Hepatocyte (in vitro differentiated cells): ENCODE results near the gene RBX1. TPM values are rescaled to one million over a fixed set of nuclear protein-coding genes. Genes with fewer than 3 reads are reported as not detected.

Experiments
- DNase-seq: peaks from one replicate; pipeline ENCODE4 v3.0.0-alpha.2; 2016; ENCODE audit warnings: low spot score
- H2AFZ ChIP-seq: fragments of 200-600 bp; sonication (generic); 2 replicates; pipeline ENCODE4 v1.6.0; 2016; ENCODE audit warnings: antibody characterized with exemption, mild to moderate bottlenecking
- H3K27ac ChIP-seq: fragments of 200-600 bp; sonication (generic); 2 replicates; pipeline ENCODE4 v1.5.1; 2016; ENCODE audit warnings: mild to moderate bottlenecking
- H3K27me3 ChIP-seq: fragments of 200-600 bp; sonication (generic); 2 replicates; pipeline ENCODE4 v1.6.1; 2016
- H3K36me3 ChIP-seq: fragments of 200-600 bp; sonication (generic); replicated peaks from 2 replicates; pipeline ENCODE4 v1.5.1; 2016; ENCODE audit warnings: low read depth; ENCODE audit not compliant: insufficient read depth
- H3K4me1 ChIP-seq: fragments of 200-600 bp; sonication (generic); 2 replicates; pipeline ENCODE4 v1.5.1; 2016; ENCODE audit warnings: mild to moderate bottlenecking, moderate library complexity; ENCODE audit not compliant: insufficient read depth
- H3K4me2 ChIP-seq: fragments of 200-600 bp; sonication (generic); 2 replicates; pipeline ENCODE4 v1.6.0; 2016
- H3K4me3 ChIP-seq: fragments of 200-600 bp; sonication (generic); 2 replicates; pipeline ENCODE4 v1.5.1; 2016; ENCODE audit warnings: mild to moderate bottlenecking
- H3K79me2 ChIP-seq: fragments of 200-600 bp; sonication (generic); 2 replicates; pipeline ENCODE4 v1.6.0; 2017; ENCODE audit warnings: mild to moderate bottlenecking
- H3K9me2 ChIP-seq: fragments of 200-600 bp; sonication (generic); replicated peaks from 2 replicates; pipeline ENCODE4 v1.6.0; 2017; ENCODE audit warnings: mild to moderate bottlenecking; ENCODE audit not compliant: insufficient read depth
- H3K9me3 ChIP-seq: fragments of 200-600 bp; sonication (generic); 2 replicates; pipeline ENCODE4 v1.5.1; 2016; ENCODE audit warnings: low read depth, mild to moderate bottlenecking
- H4K20me1 ChIP-seq: fragments of 200-600 bp; sonication (generic); 2 replicates; pipeline ENCODE4 v1.6.0; 2016; ENCODE audit warnings: mild to moderate bottlenecking; ENCODE audit not compliant: insufficient read depth, poor library complexity, severe bottlenecking
- EZH2 ChIP-seq: fragments of 200-600 bp; sonication (generic); IDR thresholded peaks from 2 replicates; pipeline ENCODE4 v1.6.1; 2016; ENCODE audit warnings: antibody characterized with exemption, mild to moderate bottlenecking, borderline replicate concordance
- EZH2phosphoT487 ChIP-seq: fragments of 200-600 bp; sonication (generic); IDR thresholded peaks from one replicate; pipeline ENCODE4 v1.6.1; 2018; ENCODE audit warnings: antibody characterized with exemption, mild to moderate bottlenecking, low read depth, moderate library complexity; ENCODE audit not compliant: unreplicated experiment, severe bottlenecking
- WGBS: methylation state at CpG from one replicate; pipeline ENCODE4 v1.1.6; 2016; ENCODE audit warnings: low lambda C conversion rate; ENCODE audit errors: missing lambda C conversion rate; 5-methylcytosine and 5-hydroxymethylcytosine counted together
- polyA plus RNA-seq: library from polyadenylated mRNA; unstranded; fragments of >200 nt; fragmentation: Nextera tagmentation; extraction: Ambion mirVana; gene quantifications from 2 replicates; pipeline ENCODE4 v1.2.1, GENCODE V29; 2016
- total RNA-seq: library from RNA; depleted of rRNA; stranded (reverse); fragments of >200 nt; gene quantifications from 2 replicates; pipeline ENCODE4 v1.2.3, GENCODE V29; 2014
- TF ChIP-seq, protein P1 (sequence below): fragments of 200-600 bp; sonication (generic); IDR thresholded peaks from 2 replicates; pipeline ENCODE4 v1.5.1; 2016; ENCODE audit warnings: antibody characterized with exemption, mild to moderate bottlenecking; ENCODE audit not compliant: poor library complexity

Gene RBX1
- total and polyA plus RNA-seq, 2 experiments from 2014 or later, result 63.2 to 191 TPM

DNA sequence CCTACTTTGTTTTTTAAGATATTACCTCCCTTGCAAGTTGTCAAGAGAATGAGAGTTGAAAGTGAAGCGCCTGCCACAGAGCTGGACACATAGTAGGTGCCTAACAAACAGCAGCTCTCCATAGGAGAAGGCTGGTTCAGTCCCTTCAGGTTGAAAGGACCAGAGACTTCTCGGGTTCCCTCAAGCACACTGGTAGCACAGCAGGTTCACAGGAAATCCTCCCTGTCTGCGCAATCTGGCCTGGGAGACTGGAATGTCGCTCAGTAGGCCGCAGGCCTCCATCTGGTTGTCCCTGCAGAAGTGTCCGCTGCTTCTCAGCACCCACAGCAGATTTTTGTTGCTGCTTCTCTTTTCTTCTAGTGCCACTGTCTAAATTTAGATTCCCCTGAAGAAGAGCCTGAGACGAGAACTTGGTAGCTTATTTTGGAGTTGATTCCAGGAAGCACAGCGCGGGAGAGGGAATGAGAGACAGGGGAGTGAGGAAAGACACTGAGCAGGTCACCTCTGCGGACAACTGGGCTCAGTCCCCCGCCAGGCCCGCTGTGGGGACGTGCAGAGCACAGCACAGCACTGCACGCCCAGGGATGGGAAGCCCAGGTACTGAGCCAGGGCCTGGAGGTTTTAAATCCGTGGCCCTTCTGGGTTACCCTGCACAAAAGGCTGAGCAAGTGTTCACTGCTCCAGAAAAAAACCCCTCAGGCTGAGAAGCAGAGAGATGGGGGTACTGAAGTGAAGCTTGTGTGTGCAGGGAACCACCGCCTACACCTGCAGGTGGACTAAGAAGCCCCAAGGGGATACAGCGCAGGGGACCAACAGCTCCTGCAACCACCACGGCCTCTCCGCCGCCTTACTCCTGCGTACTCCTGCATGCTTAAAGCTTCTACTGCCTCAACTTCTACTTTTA lies 31.6 kb downstream of the RBX1 start:
- H3K9me2 ChIP-seq, result no peaks in the 10 kb centered on the region
- no peaks in the 10 kb centered on the region for H3K79me2 ChIP-seq
- no peak overlapping the region for H2AFZ ChIP-seq
- 82% methylated on average over 21 of the region's 21 CpGs for WGBS
- H3K4me3 ChIP-seq, result no peak overlapping the region
- no peaks in the 10 kb centered on the region for H3K36me3 ChIP-seq
- TF ChIP-seq, protein P1, sequence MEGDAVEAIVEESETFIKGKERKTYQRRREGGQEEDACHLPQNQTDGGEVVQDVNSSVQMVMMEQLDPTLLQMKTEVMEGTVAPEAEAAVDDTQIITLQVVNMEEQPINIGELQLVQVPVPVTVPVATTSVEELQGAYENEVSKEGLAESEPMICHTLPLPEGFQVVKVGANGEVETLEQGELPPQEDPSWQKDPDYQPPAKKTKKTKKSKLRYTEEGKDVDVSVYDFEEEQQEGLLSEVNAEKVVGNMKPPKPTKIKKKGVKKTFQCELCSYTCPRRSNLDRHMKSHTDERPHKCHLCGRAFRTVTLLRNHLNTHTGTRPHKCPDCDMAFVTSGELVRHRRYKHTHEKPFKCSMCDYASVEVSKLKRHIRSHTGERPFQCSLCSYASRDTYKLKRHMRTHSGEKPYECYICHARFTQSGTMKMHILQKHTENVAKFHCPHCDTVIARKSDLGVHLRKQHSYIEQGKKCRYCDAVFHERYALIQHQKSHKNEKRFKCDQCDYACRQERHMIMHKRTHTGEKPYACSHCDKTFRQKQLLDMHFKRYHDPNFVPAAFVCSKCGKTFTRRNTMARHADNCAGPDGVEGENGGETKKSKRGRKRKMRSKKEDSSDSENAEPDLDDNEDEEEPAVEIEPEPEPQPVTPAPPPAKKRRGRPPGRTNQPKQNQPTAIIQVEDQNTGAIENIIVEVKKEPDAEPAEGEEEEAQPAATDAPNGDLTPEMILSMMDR, result no peak
- TF ChIP-seq EZH2phosphoT487 (no peak), EZH2 (no peak)
- H4K20me1 ChIP-seq, result no peaks in the 10 kb centered on the region
- no peak overlapping the region for H3K4me2 ChIP-seq
- no peaks in the 10 kb centered on the region for H3K4me1 ChIP-seq
- no peak overlapping the region for H3K27ac ChIP-seq
- H3K27me3 ChIP-seq, result no peaks in the 10 kb centered on the region
- H3K9me3 ChIP-seq, result no peaks in the 10 kb centered on the region
- DNase-seq, result no peak

DNA sequence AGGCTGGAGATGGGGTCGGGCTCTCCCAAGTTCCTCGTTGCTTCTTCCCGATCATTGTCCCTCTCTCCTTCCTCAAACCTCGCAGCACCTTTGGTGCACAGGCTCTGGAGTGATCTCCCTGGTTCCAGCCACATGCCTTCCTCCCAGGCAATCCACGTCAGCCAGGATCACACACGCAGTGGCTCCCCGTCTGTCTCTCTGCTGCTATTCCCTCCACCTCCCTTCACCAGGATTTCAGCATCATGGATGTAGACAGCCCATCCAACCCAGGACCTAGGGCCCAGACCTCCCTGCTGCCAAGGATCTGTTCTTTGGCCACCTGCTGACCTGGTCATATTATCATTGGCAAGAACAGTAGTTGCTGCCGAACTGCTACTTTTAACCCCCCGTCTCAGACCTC lies 40.1 kb downstream of the RBX1 start:
- Histone ChIP-seq H3K9me2 (no peaks in the 10 kb centered on the region), H3K36me3 (no peaks in the 10 kb centered on the region), H3K4me2 (no peak overlapping the region), H3K79me2 (no peaks in the 10 kb centered on the region), H2AFZ (no peak overlapping the region), H3K27me3 (no peaks in the 10 kb centered on the region), H4K20me1 (no peaks in the 10 kb centered on the region), H3K4me1 (no peaks in the 10 kb centered on the region), H3K4me3 (no peak overlapping the region), H3K27ac (no peak overlapping the region), H3K9me3 (no peaks in the 10 kb centered on the region)
- no peak for DNase-seq
- no peak for TF ChIP-seq EZH2phosphoT487
- TF ChIP-seq, protein P1, result no peak
- no peak for TF ChIP-seq EZH2
- WGBS, result 96% methylated on average over 9 of the region's 9 CpGs

DNA sequence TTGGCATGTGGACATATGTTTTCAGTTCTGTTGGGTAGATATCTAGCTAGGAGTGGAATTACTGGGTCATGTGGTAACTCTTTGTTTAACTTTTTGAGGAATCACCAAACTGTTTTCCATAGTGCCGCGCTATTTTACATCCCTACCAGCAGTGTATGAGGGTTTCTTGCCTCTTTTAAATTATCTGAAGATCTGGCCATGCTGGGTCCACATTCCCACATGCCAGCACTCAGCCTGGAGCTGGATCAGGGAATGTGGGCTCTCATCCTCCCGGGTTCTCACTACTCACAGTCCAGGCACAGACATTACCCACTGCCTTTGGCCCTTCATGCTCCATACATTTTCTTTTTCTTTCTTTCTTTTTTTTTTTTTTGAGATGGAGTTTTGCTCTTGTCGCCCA lies 44.6 kb downstream of the RBX1 start:
- H4K20me1 ChIP-seq, result no peaks in the 10 kb centered on the region
- TF ChIP-seq EZH2 (no peak), EZH2phosphoT487 (no peak)
- TF ChIP-seq, protein P1, result no peak
- H2AFZ ChIP-seq, result no peak overlapping the region
- H3K4me1 ChIP-seq, result no peaks in the 10 kb centered on the region
- H3K27ac ChIP-seq, result no peak overlapping the region
- no peak overlapping the region for H3K4me3 ChIP-seq
- 86% methylated on average over 4 of the region's 4 CpGs for WGBS
- no peaks in the 10 kb centered on the region for H3K9me3 ChIP-seq
- no peak for DNase-seq
- no peaks in the 10 kb centered on the region for H3K79me2 ChIP-seq
- no peaks in the 10 kb centered on the region for H3K9me2 ChIP-seq
- no peaks in the 10 kb centered on the region for H3K27me3 ChIP-seq
- no peaks in the 10 kb centered on the region for H3K36me3 ChIP-seq
- H3K4me2 ChIP-seq, result no peak overlapping the region
